HG03039 (cell line): Measurements from ENCODE around the gene C14orf180.

ENCODE experiments used
- ATAC-seq: cut with Tn5 transposase; IDR thresholded peaks from one replicate; pipeline ENCODE4 v1.9.1; 2021; ENCODE audit warnings: mild to moderate bottlenecking, moderate library complexity; ENCODE audit not compliant: unreplicated experiment

C14orf180 gene

DNA sequence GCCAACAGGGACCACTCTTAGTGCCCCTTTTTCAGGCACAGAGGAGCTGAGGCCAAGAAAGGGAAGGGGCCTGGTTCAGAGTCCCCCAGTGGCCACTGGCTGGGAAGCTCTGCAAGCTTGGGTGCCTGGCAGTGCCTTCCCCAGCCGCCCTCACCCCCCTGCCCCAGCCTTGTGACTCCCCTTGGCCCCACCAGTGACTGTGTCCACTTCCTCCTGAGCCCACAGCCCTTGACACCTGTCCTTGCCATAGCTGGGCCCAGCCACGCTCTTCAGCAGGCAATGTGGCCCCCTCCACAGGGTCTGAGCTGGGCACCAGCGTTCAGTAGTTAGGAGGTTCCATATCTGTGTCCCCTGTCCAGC lies 19.0 kb upstream of the C14orf180 start:
- ATAC-seq = no peak

GRCh38 chr14:104561124-104561557 lies 18.4 kb upstream of the C14orf180 start:
- no peak for ATAC-seq

GRCh38 chr14:104561632-104562495 lies 17.7 kb upstream of the C14orf180 start:
- no peak for ATAC-seq

DNA sequence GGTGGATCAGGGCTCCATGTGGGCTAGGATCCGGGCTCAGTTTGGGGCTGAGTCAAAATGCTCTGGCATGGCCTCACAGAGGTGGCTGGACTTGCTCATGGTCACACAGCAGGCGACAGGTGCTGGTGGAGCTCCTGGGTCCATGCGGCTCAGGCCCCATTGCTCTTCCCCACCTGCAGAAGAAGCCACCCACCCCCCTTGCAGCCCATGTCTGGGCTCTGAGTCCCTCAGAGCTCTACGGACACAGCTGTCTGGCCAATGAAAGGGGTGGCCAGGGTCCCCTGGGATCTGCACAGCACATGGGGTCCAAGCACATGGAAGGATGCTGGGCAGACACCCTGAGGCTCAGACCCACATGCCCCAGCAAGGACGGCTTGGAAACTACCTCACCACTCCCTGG lies 17.0 kb upstream of the C14orf180 start:
- no peak for ATAC-seq

GRCh38 chr14:104563191-104563741 lies 16.3 kb upstream of the C14orf180 start:
- ATAC-seq = no peak

DNA sequence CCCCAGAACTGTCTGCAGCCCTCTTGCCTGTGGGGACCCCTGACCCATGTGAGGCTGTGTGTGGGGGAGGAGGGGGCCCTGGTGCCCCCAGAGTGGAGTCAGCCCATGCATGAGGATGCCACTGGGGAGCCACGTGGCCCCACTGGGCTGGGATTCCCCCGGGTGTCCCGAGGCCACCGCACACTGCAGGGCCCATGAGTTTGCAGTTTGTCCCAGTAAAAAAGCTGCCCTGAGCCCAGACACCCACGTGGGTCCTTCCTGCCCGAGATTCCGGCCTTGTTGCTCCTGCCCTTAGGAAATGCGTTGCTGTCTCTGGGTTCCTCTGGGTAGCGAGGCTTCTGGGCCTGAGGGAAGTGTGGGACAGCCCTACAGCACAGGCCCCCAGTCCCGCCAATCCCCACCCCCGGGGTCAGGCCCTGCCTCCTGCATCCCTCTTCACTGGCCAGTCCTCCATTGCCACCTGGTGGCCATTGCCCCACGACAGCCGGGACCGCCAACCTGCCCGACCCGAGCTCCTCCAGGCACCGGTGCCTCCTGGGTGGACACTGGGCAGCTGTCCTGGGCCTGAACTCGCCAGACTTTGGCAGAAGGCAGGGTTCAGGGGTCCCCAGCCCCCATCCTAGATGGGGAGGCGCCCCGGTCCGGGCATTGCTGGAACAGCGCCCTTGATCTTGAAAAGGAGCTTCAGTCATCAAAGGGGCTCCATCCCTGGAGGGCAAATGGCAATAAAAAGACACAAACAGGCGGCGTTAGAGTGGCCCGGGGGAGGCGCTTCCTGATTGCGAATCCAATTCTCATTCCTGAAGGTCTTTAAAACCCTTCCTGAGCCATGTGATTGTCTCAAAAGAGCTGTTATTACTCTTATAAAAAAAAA lies 15.6 kb upstream of the C14orf180 start:
- no peak for ATAC-seq

GRCh38 chr14:104564744-104565679 lies 14.6 kb upstream of the C14orf180 start:
- ATAC-seq = no peak

DNA sequence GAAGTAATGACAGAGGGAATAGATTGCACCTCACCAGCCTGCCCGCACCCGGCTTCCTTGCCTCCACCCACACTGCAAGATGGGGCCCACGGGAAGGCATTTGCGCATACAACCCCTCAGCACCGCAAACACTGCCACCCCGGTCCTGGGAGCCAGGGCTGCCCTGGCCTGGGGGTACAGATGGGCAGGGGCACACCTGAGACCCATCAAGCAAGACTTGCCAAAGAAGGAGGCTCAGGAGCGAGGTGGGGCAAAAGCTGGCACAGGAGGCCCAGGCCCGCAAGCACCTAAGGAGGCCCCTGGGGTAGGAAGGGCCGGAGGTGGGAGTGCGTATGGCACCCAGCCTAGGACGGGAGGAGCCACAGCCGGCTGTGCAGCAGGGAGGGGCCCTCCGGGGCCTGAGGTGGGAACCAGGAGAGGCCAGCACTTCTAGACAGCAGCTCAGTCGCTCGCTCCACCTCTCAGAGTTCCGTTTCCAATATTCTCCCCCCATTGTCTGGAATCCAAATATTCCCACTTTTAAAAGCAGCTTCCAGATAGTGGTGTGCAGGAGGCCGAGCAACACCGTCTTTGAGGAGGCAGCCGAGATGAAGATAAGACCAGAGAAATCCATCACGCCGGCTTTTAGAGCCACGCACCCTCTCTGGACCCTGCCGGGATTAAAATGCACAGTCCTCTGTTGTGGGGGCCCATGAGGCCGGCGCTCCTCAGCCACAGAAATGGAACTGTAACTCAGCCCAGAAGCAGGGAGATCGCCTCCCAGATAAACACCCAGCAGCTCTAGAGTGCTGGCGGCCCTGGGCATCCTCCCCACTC lies 12.2 kb upstream of the C14orf180 start:
- no peak for ATAC-seq

- no peak for ATAC-seq
These were observed 11.7 kb upstream of the C14orf180 start for GRCh38 chr14:104567957-104568225.

DNA sequence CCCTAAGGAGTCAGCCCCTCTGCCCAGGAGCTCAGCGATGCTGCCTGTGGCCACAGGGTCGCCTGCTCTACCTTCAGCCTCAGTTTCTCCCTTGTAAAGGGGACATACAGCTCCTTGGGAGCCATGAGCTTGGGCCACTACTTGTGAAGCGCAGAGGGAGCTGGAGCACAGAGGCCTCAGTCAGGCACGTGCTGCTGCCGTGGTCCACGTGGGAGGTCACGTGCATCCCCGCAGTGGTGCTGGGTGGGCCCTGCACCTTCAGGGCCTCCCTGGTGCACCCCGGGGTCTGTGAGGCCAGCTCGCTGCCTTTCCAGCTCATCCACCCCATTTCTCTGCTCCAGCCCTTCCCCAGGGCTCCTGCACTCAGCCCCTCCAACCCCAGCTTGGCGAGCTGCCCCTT lies 10.9 kb upstream of the C14orf180 start:
- ATAC-seq = no peak

- no peak for ATAC-seq
These were observed 10.1 kb upstream of the C14orf180 start for GRCh38 chr14:104569435-104569834.

- no peak for ATAC-seq
These were observed 8.3 kb upstream of the C14orf180 start for GRCh38 chr14:104571246-104571645.

DNA sequence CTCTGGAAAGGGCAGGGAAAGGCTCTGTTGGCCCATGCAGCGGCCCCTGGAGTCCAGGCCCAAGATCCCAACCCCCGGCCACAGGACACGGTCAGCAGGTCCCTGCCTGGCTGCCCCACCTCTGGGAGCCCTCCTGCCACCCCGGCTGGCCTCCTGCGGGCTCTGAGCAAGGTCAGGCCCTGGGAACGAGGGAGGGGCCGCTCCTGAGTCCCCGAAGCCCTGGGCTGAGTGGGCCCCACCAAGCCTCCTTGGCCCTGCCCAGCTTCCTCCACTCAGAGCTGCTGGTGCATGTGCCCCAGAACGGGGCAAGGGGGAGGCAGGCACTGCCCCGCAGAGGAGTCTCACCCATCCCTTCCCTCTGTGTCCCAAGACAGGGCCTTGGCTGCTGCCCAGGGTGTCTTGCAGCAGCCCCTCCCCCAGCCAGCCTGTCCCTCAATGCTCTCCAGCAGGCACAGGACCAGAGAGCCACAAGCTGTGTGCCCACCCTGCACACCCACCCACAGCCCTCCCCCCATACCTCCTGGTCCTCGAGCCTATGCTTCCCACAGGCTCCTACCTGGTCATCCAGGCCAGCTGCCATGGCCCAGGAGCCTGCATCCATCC lies 7.4 kb upstream of the C14orf180 start:
- ATAC-seq = no peak

DNA sequence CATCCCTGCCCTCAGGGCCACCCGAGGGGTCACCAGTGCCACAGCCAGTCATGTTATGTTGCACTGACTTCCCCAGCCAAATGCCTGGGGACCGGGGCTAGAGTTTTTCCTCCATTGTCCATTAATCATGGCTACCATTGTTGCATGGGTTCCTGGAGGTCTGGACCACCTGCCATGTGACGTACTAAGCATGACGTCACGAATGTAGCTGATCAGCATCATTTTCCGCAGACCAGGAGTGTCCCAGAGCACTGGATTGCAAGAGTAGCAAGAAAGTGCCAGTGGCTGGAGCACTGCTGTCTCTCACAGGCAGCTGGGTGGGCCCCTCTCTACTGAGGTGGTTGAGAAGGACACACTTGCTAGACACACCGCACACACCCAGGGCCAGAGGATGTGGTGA lies 6.9 kb upstream of the C14orf180 start:
- no peak for ATAC-seq

- no peak for ATAC-seq
These were observed 5.6 kb upstream of the C14orf180 start for GRCh38 chr14:104573930-104574329.

GRCh38 chr14:104574536-104574935 lies 5.0 kb upstream of the C14orf180 start:
- ATAC-seq = no peak

- no peak for ATAC-seq
These were observed 4.5 kb upstream of the C14orf180 start for GRCh38 chr14:104574978-104575583.

DNA sequence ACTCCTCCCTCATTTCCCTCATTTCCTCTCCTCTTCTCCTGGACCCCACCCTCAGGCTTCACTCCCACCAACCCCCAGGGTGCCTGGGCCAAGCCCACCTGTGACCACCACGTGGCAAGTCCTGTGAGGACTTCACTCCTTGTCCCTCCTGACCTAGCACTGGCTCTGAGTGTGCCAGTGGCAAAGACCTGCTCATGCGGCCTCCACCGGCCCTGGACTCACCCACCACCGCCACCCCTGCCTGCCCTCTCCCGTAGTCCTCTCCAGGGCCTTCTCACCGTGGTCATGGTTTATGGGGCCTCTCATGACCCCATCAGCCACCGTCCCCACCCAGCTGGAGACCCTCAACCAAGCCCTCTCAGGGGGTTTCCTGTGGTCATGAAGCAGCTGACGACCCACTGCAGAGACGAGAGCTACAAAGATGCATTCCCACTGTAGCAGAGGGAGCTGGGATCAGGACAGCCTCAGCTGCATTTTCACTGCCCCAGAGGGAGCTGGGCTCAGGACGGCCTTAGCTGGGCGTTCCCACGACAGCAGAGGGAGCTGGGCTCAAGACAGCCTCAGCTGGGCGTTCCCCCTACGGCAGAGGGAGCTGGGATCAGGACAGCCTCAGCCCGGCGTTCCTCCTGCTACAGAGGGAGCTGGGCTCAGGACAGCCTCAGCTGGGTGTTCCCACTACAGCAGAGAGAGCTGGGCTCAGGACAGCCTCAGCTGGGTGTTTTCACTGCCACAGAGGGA lies 3.2 kb upstream of the C14orf180 start:
- no peak for ATAC-seq

- ATAC-seq = no peak
These were observed 2.6 kb upstream of the C14orf180 start for GRCh38 chr14:104576970-104577332.
